ENCODE results near the gene IMP4. TPM values are rescaled to one million over a fixed set of nuclear protein-coding genes. Genes with fewer than 3 reads are reported as not detected.
A peak's percentile ranks its signal among the peaks of the same experiment; 100 is the strongest.

Gene IMP4
- total RNA-seq, 1 experiment from 2014 or later: 121 TPM

- no peak for TF ChIP-seq CTCF (IDR thresholded peaks at IDR 0.05 in 2 of 3, conservative IDR thresholded peaks at IDR 0.05 in 1 of 3; ENCODE audit: borderline replicate concordance in 1 of 3, insufficient read depth in 1 of 3, low read depth in 2 of 3, low read length in 2 of 3)
- TF ChIP-seq CBX3 (IDR thresholded peaks at IDR 0.05; ENCODE audit: low read depth): no peak
- no peak for TF ChIP-seq ATF3 (IDR thresholded peaks at IDR 0.05)
- TF ChIP-seq CEBPB (IDR thresholded peaks at IDR 0.05; ENCODE audit: low read depth): no peak
- no peak; the same call in 1 of the 2 replicates for TF ChIP-seq ZFX (IDR thresholded peaks at IDR 0.05)
- no peak for TF ChIP-seq YY1 (IDR thresholded peaks at IDR 0.05; ENCODE audit: extremely low read depth, insufficient replicate concordance, low read depth, low read length)
Measured at GRCh38 chr2:130372833-130373807, 30.4 kb downstream of the IMP4 start (continued).

GRCh38 chr2:130373808-130374365, 31.2 kb downstream of the IMP4 start:
- no peak overlapping the region for H3K27ac ChIP-seq (ENCODE audit: low read depth, low read length)
- H3K9me3 ChIP-seq (ENCODE audit: control insufficient read depth in 1 of 2, insufficient read depth in 1 of 2, low read depth in 1 of 2, low read length in 2 of 2): no peaks in the 10 kb centered on the region
- CTCF ChIA-PET: interaction anchor here (1.1 to 2.6 kb wide), 2 partner anchors 20 to 31 kb away, joined by 3 to 12 read pairs; partner anchors contain the start of gene IMP4
- no peak overlapping the region for H2AFZ ChIP-seq (ENCODE audit: low read depth, low read length, poor library complexity, severe bottlenecking)
- no peaks in the 10 kb centered on the region for H3K27me3 ChIP-seq (ENCODE audit: insufficient read depth, low read length)
- peaks cover 17 to 32% of the 10 kb centered on the region in 2 experiments; a peak in 3 of 4 replicates for H3K4me1 ChIP-seq (ENCODE audit: control insufficient read depth in 1 of 2, insufficient read depth in 2 of 2, low read length in 2 of 2)
- H3K9ac ChIP-seq (ENCODE audit: low read length): peak overlapping the region; percentile 77; the same call in 1 of the 2 replicates
- DNase-seq (ENCODE audit: low read depth, low spot score) (no peak), ATAC-seq (no peak)
- intact Hi-C loops (cut with micrococcal nuclease): loop anchor here (5.0 kb wide), 1 partner anchor 42 kb away; no protein-coding TSS in a partner anchor
- H3K36me3 ChIP-seq (ENCODE audit: control insufficient read depth in 1 of 2, insufficient read depth in 2 of 2, low read length in 2 of 2): peaks cover 0 to 6% of the 10 kb centered on the region in 2 experiments; a peak in 1 of 4 replicates
- H4K20me1 ChIP-seq (ENCODE audit: insufficient read depth): no peaks in the 10 kb centered on the region
- no TSS peak for BruUV-seq (replicated peaks)
- POLR2A ChIA-PET: no interaction called here
- peak overlapping the region in 1 of 2 experiments; percentile 75; a peak in 2 of 4 replicates for H3K4me3 ChIP-seq (replicated peaks in 1 of 2; ENCODE audit: low read depth in 1 of 2, low read length in 2 of 2)
- 0 out of 2 replicates have a peak, but pooled peaks cover 7% of the 10 kb centered on the region for H3K79me2 ChIP-seq (ENCODE audit: insufficient read depth, low read length)
- RAD21 ChIA-PET (ENCODE audit: low non-redundant PET in 1 of 2, low total read pairs in 2 of 2, uncharacterized antibody in 2 of 2, unreplicated experiment in 2 of 2): no interaction called here
- H3K9me2 ChIP-seq (ENCODE audit: insufficient read depth): no peaks in the 10 kb centered on the region
- peak overlapping the region; percentile 90 for H3K4me2 ChIP-seq (ENCODE audit: low read length)
- TF ChIP-seq ATF3 (IDR thresholded peaks at IDR 0.05) (no peak), CTCF (IDR thresholded peaks at IDR 0.05 in 2 of 3, conservative IDR thresholded peaks at IDR 0.05 in 1 of 3; ENCODE audit: borderline replicate concordance in 1 of 3, insufficient read depth in 1 of 3, low read depth in 2 of 3, low read length in 2 of 3) (no peak), JUND (IDR thresholded peaks at IDR 0.05) (no peak), POLR2A (IDR thresholded peaks at IDR 0.05; ENCODE audit: borderline replicate concordance, extremely low read depth, insufficient read depth, insufficient read length) (no peak), FOSL1 (IDR thresholded peaks at IDR 0.05; ENCODE audit: low read depth) (no peak), SIN3A (IDR thresholded peaks at IDR 0.05; ENCODE audit: low read depth) (no peak), ZBTB33 (IDR thresholded peaks at IDR 0.05; ENCODE audit: extremely low read depth, insufficient replicate concordance, low read length) (no peak), RAD21 (IDR thresholded peaks at IDR 0.05; ENCODE audit: low read depth) (no peak), ZFX (IDR thresholded peaks at IDR 0.05) (no peak), ELF1 (IDR thresholded peaks at IDR 0.05; ENCODE audit: borderline replicate concordance, low read depth) (no peak), CBX3 (IDR thresholded peaks at IDR 0.05; ENCODE audit: low read depth) (no peak), SRF (IDR thresholded peaks at IDR 0.05; ENCODE audit: low read depth) (no peak), ZNF274 (IDR thresholded peaks at IDR 0.05; ENCODE audit: low read depth, low read length) (no peak)

Data from HCT116 (cell line).